ENCODE results near the gene NME7.
A peak's percentile ranks its signal among the peaks of the same experiment; 100 is the strongest.
"Not testable (repeated sequence)": the region's sequence is repeated elsewhere in the genome, so short reads cannot be mapped to it uniquely, and the experiment has no call there.

Gene NME7

DNA sequence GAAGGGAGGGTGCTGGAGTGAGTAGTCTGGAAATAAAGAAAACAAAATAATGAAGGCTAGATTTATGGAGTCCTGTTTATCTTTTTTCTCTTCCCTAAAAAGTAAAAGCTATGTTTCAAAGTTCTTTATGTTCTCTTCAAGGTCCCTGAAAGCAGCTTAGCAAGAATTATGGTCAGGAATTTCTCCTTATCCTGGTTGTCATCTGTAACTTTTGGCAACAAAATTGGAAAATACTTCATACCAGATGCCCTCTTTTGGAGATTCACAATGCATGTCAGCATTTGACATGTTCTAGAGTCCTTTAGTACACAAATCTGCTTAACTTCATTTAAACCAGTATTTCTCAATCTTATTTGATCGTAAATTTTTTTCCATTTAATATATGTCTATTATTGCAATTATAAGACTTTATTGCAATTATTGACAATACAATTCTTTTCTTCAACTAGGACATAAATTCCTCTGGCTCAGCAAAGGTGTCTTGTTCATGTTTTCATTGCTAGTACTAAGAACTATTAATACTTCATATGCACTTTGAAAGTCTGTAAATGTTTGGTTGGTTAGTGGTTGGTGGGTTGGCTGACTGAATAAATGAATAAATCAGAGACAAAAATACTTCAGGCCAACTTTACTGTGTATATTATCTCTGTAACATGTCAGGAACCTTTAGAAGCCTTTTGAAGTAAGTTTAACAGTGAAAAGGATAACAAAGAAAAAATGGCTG lies 159.6 kb downstream of the NME7 start:
- DNase-seq = no peak

DNA sequence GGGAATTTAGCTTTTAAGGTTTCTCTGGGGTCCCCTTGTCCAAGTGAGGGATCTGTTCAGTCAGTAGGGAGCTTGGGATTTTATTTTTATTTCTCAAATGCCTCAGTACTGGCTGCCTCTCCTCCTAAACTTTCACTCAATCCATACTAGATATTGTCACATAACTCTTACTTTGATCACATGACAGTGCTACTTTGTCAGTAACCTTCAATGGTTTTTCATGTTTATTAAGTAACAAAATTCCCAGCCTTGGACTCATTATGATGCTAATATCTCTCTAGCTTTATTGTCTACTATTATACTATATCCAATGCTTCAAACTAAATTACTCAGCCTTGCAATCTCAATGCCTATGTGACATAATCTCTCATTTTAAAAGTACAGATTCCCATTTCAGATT lies 163.4 kb downstream of the NME7 start:
- no peak for DNase-seq

DNA sequence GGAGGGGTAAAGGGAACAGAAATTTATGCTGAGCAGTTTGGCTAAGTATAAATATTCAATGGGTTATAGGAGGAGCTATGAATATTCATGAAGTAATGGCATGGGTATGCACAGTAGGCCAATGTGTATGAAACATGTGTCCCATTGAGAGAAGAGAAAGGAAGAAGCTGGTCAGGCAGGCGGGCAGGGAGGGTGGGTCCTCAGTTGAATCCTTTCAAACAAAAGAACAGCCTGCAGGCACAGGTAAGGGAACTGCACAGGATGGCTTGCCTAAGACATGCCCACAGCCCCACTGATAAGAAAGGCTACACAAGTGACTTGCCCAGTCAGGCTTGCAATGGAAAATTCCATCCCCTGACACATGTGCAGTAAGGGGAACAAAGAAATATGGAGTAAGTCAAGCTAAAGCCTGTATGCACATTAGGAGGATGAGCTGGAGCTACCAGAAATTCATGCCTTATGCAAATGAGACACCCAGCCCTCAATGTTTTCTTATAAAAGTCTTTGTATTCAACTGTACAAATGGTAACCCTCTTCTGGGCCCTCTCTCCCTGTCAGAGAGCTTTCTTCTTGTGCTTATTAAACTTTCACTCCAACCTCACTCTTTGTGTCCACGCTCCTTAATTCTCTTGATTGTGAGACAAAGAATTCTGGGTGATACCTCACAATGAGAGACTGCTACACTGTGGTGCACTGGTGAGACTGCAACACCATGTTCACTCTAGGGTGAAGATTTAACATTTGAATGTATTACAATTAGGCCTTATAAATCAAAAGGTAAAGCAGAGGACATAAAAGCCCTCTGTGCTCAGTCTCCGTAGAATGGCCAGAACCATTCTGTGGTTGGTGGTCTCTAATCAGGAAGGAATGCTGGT lies 164.6 kb downstream of the NME7 start:
- no peak for DNase-seq

DNA sequence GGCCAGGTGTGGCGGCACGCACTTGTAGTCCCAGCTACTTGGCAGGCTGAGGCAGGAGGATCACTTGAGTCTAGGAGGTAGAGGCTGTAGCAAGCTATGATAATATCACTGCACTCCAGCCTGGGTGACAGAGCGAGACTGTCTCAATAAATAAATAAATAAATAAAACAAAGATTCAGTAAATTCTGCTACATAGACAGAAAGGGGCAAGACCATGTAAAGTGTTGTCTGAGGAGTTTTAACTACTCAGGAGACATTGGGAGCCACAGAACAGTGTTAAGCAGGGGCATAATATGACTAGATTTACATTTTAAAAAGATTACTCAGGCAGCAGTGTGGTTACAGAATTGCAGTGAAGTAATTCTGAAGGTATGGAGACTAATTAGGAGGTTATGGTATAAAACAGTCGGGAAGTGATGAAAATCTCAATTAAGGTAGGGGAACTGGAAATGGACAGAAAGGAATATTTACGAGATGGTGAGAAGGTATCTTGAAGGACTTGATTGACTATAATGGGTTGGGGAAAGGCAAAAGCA lies 166.4 kb downstream of the NME7 start:
- no peak for DNase-seq

GRCh38 chr1:169200319-169200718 lies 167.3 kb downstream of the NME7 start:
- no peak for DNase-seq

DNA sequence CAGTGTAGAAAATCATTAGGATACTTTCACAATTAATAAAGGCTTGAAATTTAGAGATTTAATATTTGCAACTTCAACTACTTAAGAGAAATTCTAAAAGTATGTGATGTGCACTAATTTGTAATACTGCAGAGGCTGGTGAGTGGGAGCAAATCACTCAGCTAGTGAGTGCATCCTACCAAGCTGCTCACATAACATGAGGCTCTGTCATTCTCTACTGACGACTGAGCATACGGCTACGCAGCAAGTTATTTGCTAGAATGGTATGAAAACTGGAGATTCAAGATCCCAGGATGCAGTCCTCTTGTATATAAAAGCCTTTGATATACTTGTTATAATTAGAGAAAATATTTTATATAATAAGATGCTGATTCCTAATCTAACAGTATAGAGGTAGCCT lies 171.0 kb downstream of the NME7 start:
- DNase-seq = no peak

- no peak for DNase-seq
Observed at GRCh38 chr1:169196161-169196560, 171.4 kb downstream of the NME7 start.

DNA sequence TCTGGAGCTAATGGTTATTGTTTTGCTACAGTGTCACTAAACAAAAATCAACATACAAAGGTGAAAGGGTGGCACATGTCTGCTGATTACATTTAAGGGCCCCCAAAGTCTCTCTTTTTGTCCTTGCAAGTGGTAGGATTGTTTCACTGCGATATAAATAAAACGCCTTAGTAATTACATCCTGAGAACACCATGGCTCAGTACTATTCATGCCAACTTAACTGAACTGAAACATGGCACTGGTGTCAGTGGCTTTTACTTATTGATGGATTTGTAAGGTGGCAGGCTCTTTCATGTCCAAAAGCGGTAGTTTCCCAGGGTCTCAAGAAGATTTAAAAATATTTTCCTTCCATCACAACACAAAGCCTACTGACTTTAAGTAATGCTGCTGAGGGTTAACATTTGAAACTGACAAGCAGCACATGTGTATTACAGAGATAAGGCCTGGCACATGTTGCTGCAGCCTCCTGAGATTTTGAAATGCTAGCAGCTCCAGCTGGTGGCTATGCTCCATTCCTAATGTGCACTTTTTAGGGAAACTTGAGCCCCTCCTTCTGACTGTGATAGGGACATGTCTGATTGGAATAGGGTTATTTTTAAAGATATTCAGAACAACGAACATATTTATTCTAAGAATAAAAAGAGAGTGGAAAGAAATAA lies 174.3 kb downstream of the NME7 start:
- DNase-seq = peak; percentile 67

GRCh38 chr1:169186106-169186505 lies 181.5 kb downstream of the NME7 start:
- DNase-seq = no peak

- DNase-seq = peak; percentile 26
Observed at GRCh38 chr1:169184812-169185211, 182.8 kb downstream of the NME7 start.

DNA sequence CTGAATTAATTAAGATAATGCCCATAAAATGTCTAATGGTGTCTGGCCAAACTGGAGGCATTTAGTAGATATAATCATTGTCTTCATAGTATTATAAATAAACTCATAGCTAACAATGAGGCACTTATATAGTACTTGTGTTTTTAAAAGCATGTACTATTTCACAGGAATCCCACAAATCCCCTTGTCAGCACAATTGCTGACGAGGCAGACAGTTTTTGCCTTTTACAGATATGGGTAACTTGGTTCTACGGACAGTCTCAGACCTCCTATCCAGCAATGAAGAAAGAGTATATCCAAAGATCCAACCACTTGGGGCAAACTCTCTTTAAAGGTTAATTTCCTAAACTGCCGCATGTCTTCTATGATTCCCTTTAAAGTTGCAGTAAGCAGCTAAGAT lies 187.4 kb downstream of the NME7 start:
- DNase-seq = no peak

GRCh38 chr1:169179431-169179830 lies 188.2 kb downstream of the NME7 start:
- not testable (repeated sequence) for DNase-seq

- no peak for DNase-seq
Observed at GRCh38 chr1:169175461-169175860, 192.1 kb downstream of the NME7 start.

- no peak for DNase-seq
Observed at GRCh38 chr1:169163059-169163458, 204.5 kb downstream of the NME7 start.

- DNase-seq = no peak
Observed at GRCh38 chr1:169161496-169162194, 206.0 kb downstream of the NME7 start.

- DNase-seq = no peak
Observed at GRCh38 chr1:169160845-169161495, 206.6 kb downstream of the NME7 start.

DNA sequence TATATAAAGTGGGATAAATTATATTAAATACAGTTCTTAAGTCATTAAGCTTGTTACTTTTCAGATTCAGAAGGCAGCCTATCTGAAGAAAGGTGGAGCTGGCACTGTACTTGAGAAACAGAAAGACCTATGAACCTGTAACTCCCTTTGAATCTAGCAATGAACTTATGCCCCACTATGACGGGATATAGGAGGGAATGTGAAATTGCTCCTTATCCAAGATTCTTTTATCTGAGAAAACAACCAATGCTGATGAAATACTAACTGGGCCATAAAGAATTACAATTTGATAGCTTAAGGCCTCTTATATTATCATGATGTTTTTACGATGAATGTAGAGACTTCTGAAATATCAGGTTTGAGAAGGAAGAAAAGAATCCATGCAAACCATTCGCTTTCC lies 211.0 kb downstream of the NME7 start:
- no peak for DNase-seq

DNA sequence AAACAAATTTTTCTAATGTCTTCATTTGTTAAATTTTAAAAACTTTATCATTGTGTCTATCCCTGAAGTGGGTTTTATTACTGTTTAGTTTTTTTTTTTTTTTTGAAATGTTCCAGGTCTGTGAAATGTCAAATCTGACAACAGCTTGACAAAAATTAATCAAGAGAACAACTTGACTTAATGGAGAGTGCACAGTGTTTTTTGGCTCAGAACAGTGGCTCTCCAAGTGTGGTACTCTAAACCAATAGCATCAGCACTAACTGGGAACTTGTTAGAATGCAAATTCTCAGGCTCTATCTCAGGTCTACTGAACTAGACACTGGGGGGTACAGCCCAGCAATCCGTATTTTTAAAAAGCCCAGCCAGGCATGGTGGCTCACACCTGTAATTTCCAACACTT lies 211.9 kb downstream of the NME7 start:
- DNase-seq = no peak

DNA sequence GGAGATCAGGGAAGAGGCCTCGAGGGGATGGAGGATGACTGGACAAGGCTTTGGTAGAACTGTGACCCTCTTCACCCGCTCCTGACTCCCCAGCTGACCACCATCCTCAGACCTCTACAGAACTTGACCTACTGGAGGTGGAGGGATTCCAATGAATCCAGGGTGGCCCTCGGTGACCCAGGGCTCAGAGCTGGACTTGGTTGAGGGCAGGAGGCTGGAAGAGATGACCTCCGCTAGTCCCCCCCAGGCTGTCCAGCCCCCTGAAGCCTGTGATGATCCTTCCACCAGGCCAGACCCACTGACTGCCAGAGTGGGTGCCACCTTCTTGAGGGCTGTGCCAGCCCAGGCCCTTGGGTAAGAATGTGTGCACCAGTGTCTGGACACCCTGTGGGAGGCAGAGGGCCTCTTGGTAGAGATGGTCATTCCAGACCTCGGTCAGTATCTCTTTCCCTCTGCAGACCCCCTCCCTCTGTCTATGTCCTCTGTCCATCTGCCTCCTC lies 216.2 kb downstream of the NME7 start:
- DNase-seq = no peak

GRCh38 chr1:169150641-169151337 lies 216.8 kb downstream of the NME7 start:
- no peak for DNase-seq

GRCh38 chr1:169149555-169150286 lies 217.9 kb downstream of the NME7 start:
- DNase-seq = no peak

All from NCI-H2171 (cell line).